ENCODE results near the gene MS4A2. TPM values are rescaled to one million over a fixed set of nuclear protein-coding genes. Genes with fewer than 3 reads are reported as not detected.
A peak's percentile ranks its signal among the peaks of the same experiment; 100 is the strongest.
"Not testable (repeated sequence)": the region's sequence is repeated elsewhere in the genome, so short reads cannot be mapped to it uniquely, and the experiment has no call there.

Gene MS4A2
- total RNA-seq, 1 experiment from 2014 or later: not detected

DNA sequence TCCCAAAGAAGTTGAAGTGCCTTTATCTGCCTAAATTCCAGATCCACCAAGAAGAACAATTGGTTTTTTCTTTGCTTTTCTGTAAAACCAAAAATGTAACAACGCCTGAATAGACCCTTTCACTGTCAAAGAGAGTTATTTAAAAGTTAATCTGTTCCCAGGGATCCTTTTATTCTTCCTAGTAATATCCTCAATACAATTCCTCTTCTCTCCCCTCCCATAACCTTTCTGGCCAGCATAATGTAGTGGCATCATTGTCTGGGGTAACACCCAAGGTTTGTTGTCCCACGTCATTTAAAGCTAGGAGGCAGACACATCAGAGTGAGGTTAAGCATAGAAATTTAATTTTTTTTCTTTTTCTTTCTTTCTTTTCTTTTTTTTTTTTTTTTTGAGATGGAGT lies 39.9 kb downstream of the MS4A2 start:
- CTCF ChIA-PET: no interaction called here
- ATAC-seq (no peak), DNase-seq (ENCODE audit: low read depth, low spot score) (no peak)
- POLR2A ChIA-PET: no interaction called here
- Histone ChIP-seq H3K9ac (ENCODE audit: low read length) (no peak overlapping the region), H2AFZ (ENCODE audit: low read depth, low read length, poor library complexity, severe bottlenecking) (peak overlapping the region; percentile 41), H3K9me2 (ENCODE audit: insufficient read depth) (no peaks in the 10 kb centered on the region), H3K27ac (ENCODE audit: low read depth, low read length) (no peak overlapping the region), H4K20me1 (ENCODE audit: insufficient read depth) (no peaks in the 10 kb centered on the region), H3K79me2 (ENCODE audit: insufficient read depth, low read length) (no peaks in the 10 kb centered on the region), H3K27me3 (ENCODE audit: insufficient read depth, low read length) (no peaks in the 10 kb centered on the region), H3K4me3 (replicated peaks in 1 of 2; ENCODE audit: low read depth in 1 of 2, low read length in 2 of 2) (no peak overlapping the region), H3K4me1 (ENCODE audit: control insufficient read depth in 1 of 2, insufficient read depth in 2 of 2, low read length in 2 of 2) (peaks cover 3 to 16% of the 10 kb centered on the region in 2 experiments; a peak in 3 of 4 replicates), H3K36me3 (ENCODE audit: control insufficient read depth in 1 of 2, insufficient read depth in 2 of 2, low read length in 2 of 2) (no peaks in the 10 kb centered on the region), H3K9me3 (ENCODE audit: control insufficient read depth in 1 of 2, insufficient read depth in 1 of 2, low read depth in 1 of 2, low read length in 2 of 2) (no peaks in the 10 kb centered on the region), H3K4me2 (ENCODE audit: low read length) (no peak overlapping the region)
- TF ChIP-seq, protein P1, sequence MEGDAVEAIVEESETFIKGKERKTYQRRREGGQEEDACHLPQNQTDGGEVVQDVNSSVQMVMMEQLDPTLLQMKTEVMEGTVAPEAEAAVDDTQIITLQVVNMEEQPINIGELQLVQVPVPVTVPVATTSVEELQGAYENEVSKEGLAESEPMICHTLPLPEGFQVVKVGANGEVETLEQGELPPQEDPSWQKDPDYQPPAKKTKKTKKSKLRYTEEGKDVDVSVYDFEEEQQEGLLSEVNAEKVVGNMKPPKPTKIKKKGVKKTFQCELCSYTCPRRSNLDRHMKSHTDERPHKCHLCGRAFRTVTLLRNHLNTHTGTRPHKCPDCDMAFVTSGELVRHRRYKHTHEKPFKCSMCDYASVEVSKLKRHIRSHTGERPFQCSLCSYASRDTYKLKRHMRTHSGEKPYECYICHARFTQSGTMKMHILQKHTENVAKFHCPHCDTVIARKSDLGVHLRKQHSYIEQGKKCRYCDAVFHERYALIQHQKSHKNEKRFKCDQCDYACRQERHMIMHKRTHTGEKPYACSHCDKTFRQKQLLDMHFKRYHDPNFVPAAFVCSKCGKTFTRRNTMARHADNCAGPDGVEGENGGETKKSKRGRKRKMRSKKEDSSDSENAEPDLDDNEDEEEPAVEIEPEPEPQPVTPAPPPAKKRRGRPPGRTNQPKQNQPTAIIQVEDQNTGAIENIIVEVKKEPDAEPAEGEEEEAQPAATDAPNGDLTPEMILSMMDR (IDR thresholded peaks at IDR 0.05 in 2 of 3, conservative IDR thresholded peaks at IDR 0.05 in 1 of 3; ENCODE audit: borderline replicate concordance in 1 of 3, insufficient read depth in 1 of 3, low read depth in 2 of 3, low read length in 2 of 3): no peak
- TF ChIP-seq SIN3A (IDR thresholded peaks at IDR 0.05; ENCODE audit: low read depth) (no peak), SP1 (IDR thresholded peaks at IDR 0.05; ENCODE audit: low read depth) (no peak), EZH2phosphoT487 (IDR thresholded peaks at IDR 0.05; ENCODE audit: borderline replicate concordance) (no peak), ZFX (IDR thresholded peaks at IDR 0.05) (no peak), EGR1 (IDR thresholded peaks at IDR 0.05; ENCODE audit: low read depth) (no peak), SRF (IDR thresholded peaks at IDR 0.05; ENCODE audit: low read depth) (no peak), ELF1 (IDR thresholded peaks at IDR 0.05; ENCODE audit: borderline replicate concordance, low read depth) (no peak), CEBPB (IDR thresholded peaks at IDR 0.05; ENCODE audit: low read depth) (no peak), TCF7L2 (IDR thresholded peaks at IDR 0.05; ENCODE audit: borderline replicate concordance, extremely low read depth, insufficient read depth, insufficient read length) (no peak), RAD21 (IDR thresholded peaks at IDR 0.05; ENCODE audit: low read depth) (no peak), POLR2AphosphoS5 (IDR thresholded peaks at IDR 0.05; ENCODE audit: low read depth, low read length) (no peak)
- TF ChIP-seq, protein P2, sequence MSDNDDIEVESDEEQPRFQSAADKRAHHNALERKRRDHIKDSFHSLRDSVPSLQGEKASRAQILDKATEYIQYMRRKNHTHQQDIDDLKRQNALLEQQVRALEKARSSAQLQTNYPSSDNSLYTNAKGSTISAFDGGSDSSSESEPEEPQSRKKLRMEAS (IDR thresholded peaks at IDR 0.05): no peak
- TF ChIP-seq, protein P3, sequence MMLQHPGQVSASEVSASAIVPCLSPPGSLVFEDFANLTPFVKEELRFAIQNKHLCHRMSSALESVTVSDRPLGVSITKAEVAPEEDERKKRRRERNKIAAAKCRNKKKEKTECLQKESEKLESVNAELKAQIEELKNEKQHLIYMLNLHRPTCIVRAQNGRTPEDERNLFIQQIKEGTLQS (IDR thresholded peaks at IDR 0.05): no peak
- TF ChIP-seq, protein P4, sequence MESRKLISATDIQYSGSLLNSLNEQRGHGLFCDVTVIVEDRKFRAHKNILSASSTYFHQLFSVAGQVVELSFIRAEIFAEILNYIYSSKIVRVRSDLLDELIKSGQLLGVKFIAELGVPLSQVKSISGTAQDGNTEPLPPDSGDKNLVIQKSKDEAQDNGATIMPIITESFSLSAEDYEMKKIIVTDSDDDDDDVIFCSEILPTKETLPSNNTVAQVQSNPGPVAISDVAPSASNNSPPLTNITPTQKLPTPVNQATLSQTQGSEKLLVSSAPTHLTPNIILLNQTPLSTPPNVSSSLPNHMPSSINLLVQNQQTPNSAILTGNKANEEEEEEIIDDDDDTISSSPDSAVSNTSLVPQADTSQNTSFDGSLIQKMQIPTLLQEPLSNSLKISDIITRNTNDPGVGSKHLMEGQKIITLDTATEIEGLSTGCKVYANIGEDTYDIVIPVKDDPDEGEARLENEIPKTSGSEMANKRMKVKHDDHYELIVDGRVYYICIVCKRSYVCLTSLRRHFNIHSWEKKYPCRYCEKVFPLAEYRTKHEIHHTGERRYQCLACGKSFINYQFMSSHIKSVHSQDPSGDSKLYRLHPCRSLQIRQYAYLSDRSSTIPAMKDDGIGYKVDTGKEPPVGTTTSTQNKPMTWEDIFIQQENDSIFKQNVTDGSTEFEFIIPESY (IDR thresholded peaks at IDR 0.05; ENCODE audit: extremely low read depth, insufficient replicate concordance, low read length): no peak
- BruUV-seq (replicated peaks): no TSS peak
- RAD21 ChIA-PET (ENCODE audit: low non-redundant PET in 1 of 2, low total read pairs in 2 of 2, uncharacterized antibody in 2 of 2, unreplicated experiment in 2 of 2): no interaction called here
- intact Hi-C loops (cut with micrococcal nuclease): no loop called here

DNA sequence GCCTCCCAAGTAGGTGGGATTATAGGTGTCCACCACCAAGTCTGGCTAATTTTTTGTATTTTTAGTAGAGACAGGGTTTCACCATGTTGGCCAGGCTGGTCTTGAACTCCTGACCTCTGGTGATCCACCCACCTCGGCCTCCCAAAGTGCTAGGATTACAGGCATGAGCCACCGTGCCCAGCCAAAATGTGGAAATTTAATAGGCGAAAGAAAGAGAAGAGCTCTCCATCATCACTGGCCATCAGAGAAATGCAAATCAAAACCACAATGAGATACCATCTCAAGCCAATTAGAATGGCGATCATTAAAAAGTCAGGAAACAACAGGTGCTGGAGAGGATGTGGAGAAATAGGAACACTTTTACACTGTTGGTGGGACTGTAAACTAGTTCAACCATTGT lies 40.4 kb downstream of the MS4A2 start:
- BruUV-seq (replicated peaks); H3K9me2 ChIP-seq (ENCODE audit: insufficient read depth); H2AFZ ChIP-seq (ENCODE audit: low read depth, low read length, poor library complexity, severe bottlenecking); intact Hi-C loops (cut with micrococcal nuclease); H3K27me3 ChIP-seq (ENCODE audit: insufficient read depth, low read length); H3K9me3 ChIP-seq (ENCODE audit: control insufficient read depth in 1 of 2, insufficient read depth in 1 of 2, low read depth in 1 of 2, low read length in 2 of 2); RAD21 ChIA-PET (ENCODE audit: low non-redundant PET in 1 of 2, low total read pairs in 2 of 2, uncharacterized antibody in 2 of 2, unreplicated experiment in 2 of 2); ATAC-seq; H3K4me3 ChIP-seq (replicated peaks in 1 of 2; ENCODE audit: low read depth in 1 of 2, low read length in 2 of 2); H3K79me2 ChIP-seq (ENCODE audit: insufficient read depth, low read length); H3K9ac ChIP-seq (ENCODE audit: low read length); H3K4me2 ChIP-seq (ENCODE audit: low read length); H3K36me3 ChIP-seq (ENCODE audit: control insufficient read depth in 1 of 2, insufficient read depth in 2 of 2, low read length in 2 of 2); H4K20me1 ChIP-seq (ENCODE audit: insufficient read depth); POLR2A ChIA-PET; H3K27ac ChIP-seq (ENCODE audit: low read depth, low read length); DNase-seq (ENCODE audit: low read depth, low spot score): not testable (repeated sequence)
- CTCF ChIA-PET: interaction anchor here (1.6 kb wide), 1 partner anchor 306 kb away, joined by 4 read pairs; no protein-coding TSS in a partner anchor
- H3K4me1 ChIP-seq (ENCODE audit: control insufficient read depth in 1 of 2, insufficient read depth in 2 of 2, low read length in 2 of 2): peaks cover 3 to 16% of the 10 kb centered on the region in 2 experiments; a peak in 3 of 4 replicates

Measured in HCT116 (cell line).